Measurements from ENCODE around the gene EVA1C. TPM values are rescaled to one million over a fixed set of nuclear protein-coding genes. Genes with fewer than 3 reads are reported as not detected.
A peak's percentile ranks its signal among the peaks of the same experiment; 100 is the strongest.

EVA1C gene
- total RNA-seq, 1 experiment from 2014 or later = 16.1 TPM

- Histone ChIP-seq H3K4me1 (ENCODE audit: insufficient read depth, low read length) (peaks cover 16% of the 10 kb centered on the region), H3K79me2 (ENCODE audit: low read length) (no peaks in the 10 kb centered on the region), H4K20me1 (ENCODE audit: low read length) (no peaks in the 10 kb centered on the region), H3F3A (ENCODE audit: low read length, unreplicated experiment) (no peaks in the 10 kb centered on the region), H3K27ac (ENCODE audit: low read length) (no peak overlapping the region), H3K27me3 (ENCODE audit: low read length) (no peaks in the 10 kb centered on the region), H3K9me3 (ENCODE audit: low read length) (no peaks in the 10 kb centered on the region), H3K4me2 (ENCODE audit: low read length) (no peak overlapping the region), H3K36me3 (ENCODE audit: low read depth, low read length) (peaks cover 4% of the 10 kb centered on the region; the same call in 1 of the 2 replicates), H2AFZ (ENCODE audit: low read length) (no peak overlapping the region), H3K4me3 (ENCODE audit: low read length) (no peak overlapping the region), H3K9ac (ENCODE audit: low read length) (no peak overlapping the region), H3K9me2 (replicated peaks; ENCODE audit: low read length) (no peaks in the 10 kb centered on the region)
- TF ChIP-seq EZH2phosphoT487 (IDR thresholded peaks at IDR 0.05; ENCODE audit: borderline replicate concordance, low read length) (no peak), EZH2 (IDR thresholded peaks at IDR 0.05; ENCODE audit: low read length, unreplicated experiment) (no peak), CTCF (conservative IDR thresholded peaks at IDR 0.05; ENCODE audit: low read depth, low read length) (no peak)
- POLR2A ChIA-PET (ENCODE audit: unreplicated experiment) = no interaction called here
- ATAC-seq (no peak), DNase-seq (no peak)
- CTCF ChIA-PET = no interaction called here
- intact Hi-C loops (cut with micrococcal nuclease) = no loop called here
- BruUV-seq (replicated peaks) = no TSS peak
These were observed 40.1 kb downstream of the EVA1C start for GRCh38 chr21:32452641-32453040.

- Histone ChIP-seq H3K9me2 (replicated peaks; ENCODE audit: low read length) (no peaks in the 10 kb centered on the region), H3K4me3 (ENCODE audit: low read length) (no peak overlapping the region), H3K4me1 (ENCODE audit: insufficient read depth, low read length) (peaks cover 21% of the 10 kb centered on the region), H3K36me3 (ENCODE audit: low read depth, low read length) (peaks cover 14% of the 10 kb centered on the region; the same call in 1 of the 2 replicates), H3K27me3 (ENCODE audit: low read length) (no peaks in the 10 kb centered on the region), H3K9me3 (ENCODE audit: low read length) (no peaks in the 10 kb centered on the region), H4K20me1 (ENCODE audit: low read length) (no peaks in the 10 kb centered on the region), H3K9ac (ENCODE audit: low read length) (no peak overlapping the region), H3K27ac (ENCODE audit: low read length) (0 out of 2 replicates have a peak overlapping the region, but pooled peaks have one; percentile 2), H3K79me2 (ENCODE audit: low read length) (no peaks in the 10 kb centered on the region), H2AFZ (ENCODE audit: low read length) (no peak overlapping the region), H3K4me2 (ENCODE audit: low read length) (no peak overlapping the region), H3F3A (ENCODE audit: low read length, unreplicated experiment) (no peaks in the 10 kb centered on the region)
- BruUV-seq (replicated peaks) = no TSS peak
- DNase-seq = peak; percentile 33
- intact Hi-C loops (cut with micrococcal nuclease) = no loop called here
- TF ChIP-seq EZH2phosphoT487 (IDR thresholded peaks at IDR 0.05; ENCODE audit: borderline replicate concordance, low read length) (no peak), EZH2 (IDR thresholded peaks at IDR 0.05; ENCODE audit: low read length, unreplicated experiment) (no peak), CTCF (conservative IDR thresholded peaks at IDR 0.05; ENCODE audit: low read depth, low read length) (no peak)
- POLR2A ChIA-PET (ENCODE audit: unreplicated experiment) = no interaction called here
- CTCF ChIA-PET = no interaction called here
- no peak for ATAC-seq
These were observed 43.0 kb downstream of the EVA1C start for GRCh38 chr21:32455548-32455947.

DNA sequence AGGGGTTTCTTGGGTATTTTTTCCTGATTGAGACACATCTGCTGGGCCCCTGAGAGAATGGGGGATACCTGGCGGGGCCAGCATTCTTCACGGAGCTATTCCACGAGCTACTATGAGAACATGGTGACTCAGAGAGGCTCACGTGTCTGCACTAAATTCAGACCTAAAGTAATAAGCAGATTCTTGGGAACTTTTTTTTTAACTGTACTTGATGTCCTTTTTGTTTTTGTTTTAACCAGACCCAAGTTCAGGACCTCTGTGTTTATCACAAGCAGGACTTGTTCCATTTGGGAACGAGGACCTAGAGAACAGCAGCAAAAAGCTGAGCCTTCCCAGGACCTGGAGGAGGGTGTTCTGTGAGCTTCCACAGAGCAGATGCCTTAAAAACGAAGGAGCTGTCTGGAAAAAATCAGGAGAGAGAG lies 44.0 kb downstream of the EVA1C start:
- Histone ChIP-seq H2AFZ (ENCODE audit: low read length) (no peak overlapping the region), H3F3A (ENCODE audit: low read length, unreplicated experiment) (no peaks in the 10 kb centered on the region), H3K4me2 (ENCODE audit: low read length) (peak overlapping the region; percentile 36; the same call in 1 of the 2 replicates), H3K9me2 (replicated peaks; ENCODE audit: low read length) (no peaks in the 10 kb centered on the region), H3K36me3 (ENCODE audit: low read depth, low read length) (peaks cover 16% of the 10 kb centered on the region; the same call in 1 of the 2 replicates), H4K20me1 (ENCODE audit: low read length) (no peaks in the 10 kb centered on the region), H3K4me1 (ENCODE audit: insufficient read depth, low read length) (peaks cover 21% of the 10 kb centered on the region), H3K9me3 (ENCODE audit: low read length) (no peaks in the 10 kb centered on the region), H3K4me3 (ENCODE audit: low read length) (no peak overlapping the region), H3K27me3 (ENCODE audit: low read length) (no peaks in the 10 kb centered on the region), H3K79me2 (ENCODE audit: low read length) (no peaks in the 10 kb centered on the region), H3K27ac (ENCODE audit: low read length) (peak overlapping the region; percentile 65), H3K9ac (ENCODE audit: low read length) (peak overlapping the region; percentile 32)
- no peak for TF ChIP-seq EZH2phosphoT487 (IDR thresholded peaks at IDR 0.05; ENCODE audit: borderline replicate concordance, low read length)
- no peak for TF ChIP-seq EZH2 (IDR thresholded peaks at IDR 0.05; ENCODE audit: low read length, unreplicated experiment)
- TF ChIP-seq CTCF (conservative IDR thresholded peaks at IDR 0.05; ENCODE audit: low read depth, low read length) = no peak
- ChIA-PET CTCF (interaction anchor here (0.6 kb wide), 1 partner anchor 45 kb away, joined by 3 read pairs; no protein-coding TSS in a partner anchor), POLR2A (ENCODE audit: unreplicated experiment) (interaction anchor here (0.5 kb wide), 1 partner anchor 98 kb away, joined by 7 read pairs; no protein-coding TSS in a partner anchor)
- ATAC-seq (peak; percentile 65), DNase-seq (peak; percentile 51)
- BruUV-seq (replicated peaks) = no TSS peak
- intact Hi-C loops (cut with micrococcal nuclease) = no loop called here
